ENCODE data around the gene SLC9A9.

Gene SLC9A9

DNA sequence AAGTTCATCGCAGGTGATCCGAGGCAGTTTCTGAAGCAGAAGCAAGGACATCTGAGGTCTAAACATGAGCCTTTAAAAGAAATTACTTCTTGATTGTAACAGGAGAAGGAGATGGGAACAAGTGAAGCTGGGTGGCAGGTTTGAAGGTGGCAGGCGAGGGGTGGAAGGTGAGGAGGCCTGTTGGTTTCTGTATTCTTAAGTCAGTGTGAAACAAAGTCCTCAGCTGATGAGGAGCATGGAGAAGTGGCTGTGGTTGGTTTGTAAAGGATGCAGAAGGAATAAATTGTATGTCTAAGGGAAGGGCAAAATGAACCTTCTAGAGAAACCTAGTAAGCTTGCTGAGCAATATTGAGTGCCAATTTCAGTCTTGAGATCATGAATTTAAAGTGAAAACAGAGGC is 429.9 kb downstream of the SLC9A9 start:
- no peak for DNase-seq (ENCODE audit: low read depth in 2 of 2)

DNA sequence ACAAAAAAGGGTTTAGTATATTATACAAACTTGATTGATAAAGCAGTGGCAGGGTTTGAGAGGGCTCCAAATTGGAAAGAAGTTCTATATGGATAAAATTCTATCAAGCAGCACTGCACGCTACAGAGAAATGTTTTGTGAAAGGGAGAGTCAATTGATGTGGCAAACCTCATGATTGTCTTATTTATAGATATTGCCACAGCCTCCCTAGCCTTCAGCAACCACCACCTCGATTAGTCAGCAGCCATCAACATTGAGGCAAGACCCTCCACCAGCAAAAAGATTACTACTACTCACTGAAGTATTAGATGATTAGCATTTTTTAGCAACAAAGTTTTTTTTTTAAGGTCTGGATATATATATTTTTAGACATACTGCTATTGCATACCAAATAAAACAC is 432.0 kb downstream of the SLC9A9 start:
- no peak for DNase-seq (ENCODE audit: low read depth in 2 of 2)

DNA sequence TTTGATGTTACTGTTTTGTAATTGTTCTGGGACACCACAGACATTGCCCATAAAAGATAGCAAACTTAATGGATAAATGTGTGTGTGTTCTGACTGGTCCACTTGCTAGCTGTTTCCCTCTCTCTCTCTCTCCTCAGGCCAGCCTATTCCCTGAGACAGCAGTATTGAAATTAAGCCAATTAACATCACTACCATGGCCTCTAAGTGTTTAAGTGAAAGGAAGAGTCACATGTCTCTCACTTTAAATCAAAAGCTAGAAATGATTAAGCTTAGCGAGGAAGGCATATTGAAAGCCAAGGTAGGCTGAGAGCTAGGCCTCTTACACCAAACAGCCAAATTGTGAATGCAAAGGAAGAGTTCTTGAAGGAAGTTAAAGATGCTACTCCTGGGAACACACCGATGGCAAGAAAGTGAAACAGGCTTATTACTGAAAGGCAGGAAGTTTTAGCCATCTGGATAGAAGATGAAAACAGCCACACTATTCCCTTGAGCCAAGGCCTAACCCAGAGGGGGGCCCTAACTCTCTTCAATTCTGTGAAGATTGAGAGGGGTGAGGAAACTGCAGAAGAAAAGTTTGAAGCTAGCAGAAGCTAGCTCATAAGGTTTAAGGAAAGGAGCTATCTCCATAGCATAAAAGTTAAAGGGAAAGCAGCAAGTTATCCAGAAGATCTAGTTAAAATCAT is 433.6 kb downstream of the SLC9A9 start:
- no peak for DNase-seq (ENCODE audit: low read depth in 2 of 2)

DNA sequence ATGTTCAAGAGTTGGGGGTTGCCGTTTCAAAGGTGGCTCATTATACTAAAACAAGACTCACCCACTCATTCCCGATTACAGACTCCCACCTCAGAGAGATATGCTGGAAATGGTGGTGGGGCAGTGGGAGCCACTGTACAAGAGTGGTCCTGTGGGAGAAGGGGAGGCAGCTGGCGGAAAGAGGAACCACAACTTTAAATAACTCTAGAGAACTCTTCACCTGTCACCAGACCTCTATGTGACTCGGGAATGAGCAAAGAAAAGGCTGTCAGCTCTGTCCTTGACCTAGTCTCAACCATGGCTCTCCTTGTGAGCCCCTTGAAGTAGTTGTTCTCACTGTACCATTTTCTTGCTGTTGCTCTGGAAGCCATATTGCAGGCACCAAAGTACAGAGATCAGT is 434.9 kb downstream of the SLC9A9 start:
- DNase-seq (ENCODE audit: low read depth in 2 of 2), result no peak

DNA sequence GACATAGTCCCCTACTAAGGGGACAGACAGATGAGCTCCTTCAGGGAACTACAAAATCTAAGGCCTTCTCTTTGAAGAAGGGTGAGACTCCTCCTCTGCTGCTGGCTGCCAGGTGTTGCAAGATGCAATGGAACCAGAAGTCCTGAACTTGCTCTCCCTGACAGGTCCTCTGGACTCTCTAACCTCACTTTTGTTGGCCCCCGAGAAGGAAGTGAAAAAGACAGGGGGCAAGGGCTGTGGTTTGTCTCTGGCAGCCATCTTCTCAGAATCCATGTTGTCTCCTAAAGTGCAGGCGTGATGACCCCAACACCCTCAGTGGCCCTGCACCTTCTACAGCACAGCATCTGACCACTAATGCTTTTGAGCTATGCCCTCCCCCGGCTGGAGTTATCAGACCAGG is 436.2 kb downstream of the SLC9A9 start:
- no peak for DNase-seq (ENCODE audit: low read depth in 2 of 2)

DNA sequence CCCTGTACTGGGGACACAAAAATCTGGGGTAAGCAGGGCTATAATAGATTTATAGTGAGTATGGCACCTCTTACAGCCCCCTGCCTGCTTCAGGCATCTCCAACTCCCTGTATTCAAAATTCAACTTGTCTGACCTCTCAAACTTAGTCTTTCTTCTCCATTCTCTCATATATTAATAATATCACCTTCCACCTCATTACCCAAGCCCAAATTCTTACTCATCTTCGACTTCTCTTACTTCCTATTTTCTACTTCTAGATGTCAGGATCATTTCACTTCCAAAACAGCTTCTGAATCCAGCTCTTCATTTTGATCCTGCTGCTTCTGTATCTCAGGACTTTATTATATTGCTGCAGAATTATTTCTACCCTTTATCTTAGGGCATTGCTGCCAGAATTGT is 438.0 kb downstream of the SLC9A9 start:
- no peak for DNase-seq (ENCODE audit: low read depth in 2 of 2)

DNA sequence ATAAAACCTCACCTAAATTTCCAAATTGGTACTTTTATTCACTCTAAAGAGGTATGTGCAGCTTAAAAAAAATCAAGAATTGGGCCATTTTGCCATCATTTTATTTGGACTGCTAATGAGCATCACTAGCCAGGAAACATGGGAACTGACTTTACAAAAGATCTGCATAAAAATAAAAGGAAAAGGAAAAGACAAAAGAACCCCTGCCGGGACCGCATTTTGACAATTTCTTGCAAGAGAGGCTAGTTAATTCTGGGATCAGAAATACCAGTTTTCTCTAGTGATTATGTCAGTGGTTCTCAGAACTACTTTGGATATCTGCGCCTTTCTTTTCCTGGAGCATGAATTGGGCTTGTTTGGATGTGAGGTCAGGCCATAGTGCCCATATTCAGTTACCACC is 439.5 kb downstream of the SLC9A9 start:
- DNase-seq (ENCODE audit: low read depth in 2 of 2), result no peak

DNA sequence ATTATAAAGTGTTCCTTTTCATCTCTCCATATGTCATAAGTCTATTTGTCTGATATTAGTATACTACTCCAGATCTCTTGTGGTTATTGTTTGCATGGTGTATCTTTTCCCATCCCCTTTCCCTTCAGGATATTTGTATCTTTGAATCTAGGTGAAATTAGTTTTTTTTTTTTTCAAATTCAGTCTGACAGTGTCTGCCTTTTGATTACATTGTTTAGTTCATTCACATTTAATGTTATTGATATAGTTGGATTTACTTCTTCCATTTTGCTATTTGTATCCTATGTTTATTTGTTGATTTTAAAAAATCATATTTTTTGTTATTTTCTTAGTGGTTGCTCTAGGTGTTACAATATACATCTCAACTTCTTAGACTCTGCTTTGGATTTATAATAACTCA is 445.7 kb downstream of the SLC9A9 start:
- no peak for DNase-seq (ENCODE audit: low read depth in 2 of 2)

DNA sequence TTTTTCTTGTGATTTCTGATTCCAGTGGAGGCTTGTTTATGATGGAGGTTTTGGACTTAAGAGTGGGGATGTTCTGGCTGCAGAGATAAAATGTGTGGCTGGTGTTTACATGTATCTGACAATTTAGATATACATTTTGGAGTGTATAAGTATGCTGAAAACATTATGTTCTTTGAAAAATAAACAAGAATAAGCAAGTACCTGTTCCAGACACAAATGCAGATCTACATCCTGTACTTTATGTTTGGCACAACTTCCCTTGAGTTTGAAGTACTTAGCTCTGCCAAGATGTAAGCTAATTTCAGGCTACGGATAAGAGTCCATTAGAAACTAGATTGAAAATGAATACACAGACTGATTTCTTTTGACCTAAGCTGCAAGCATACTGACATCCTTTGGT is 451.5 kb downstream of the SLC9A9 start:
- DNase-seq (ENCODE audit: low read depth in 2 of 2), result no peak

DNA sequence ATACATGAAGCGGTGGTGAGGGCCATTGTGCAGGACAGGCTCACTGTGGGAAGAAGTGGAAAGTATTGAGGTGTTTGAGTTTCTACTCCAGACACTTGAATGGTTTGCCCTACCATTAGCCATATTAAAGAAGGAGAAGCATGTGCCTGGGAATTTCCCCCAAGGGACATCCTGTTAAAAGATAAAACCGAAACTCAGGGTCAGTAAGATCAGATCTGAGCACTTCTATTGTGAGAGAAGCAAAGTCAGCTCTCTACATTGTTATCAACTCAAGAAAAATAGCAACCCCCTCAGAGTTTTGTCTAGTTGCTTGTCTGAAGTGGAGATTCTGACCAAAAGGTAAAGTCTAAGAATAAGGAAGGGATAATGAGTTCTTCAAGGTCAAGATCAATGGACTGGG is 458.9 kb downstream of the SLC9A9 start:
- DNase-seq (ENCODE audit: low read depth in 2 of 2), result no peak

DNA sequence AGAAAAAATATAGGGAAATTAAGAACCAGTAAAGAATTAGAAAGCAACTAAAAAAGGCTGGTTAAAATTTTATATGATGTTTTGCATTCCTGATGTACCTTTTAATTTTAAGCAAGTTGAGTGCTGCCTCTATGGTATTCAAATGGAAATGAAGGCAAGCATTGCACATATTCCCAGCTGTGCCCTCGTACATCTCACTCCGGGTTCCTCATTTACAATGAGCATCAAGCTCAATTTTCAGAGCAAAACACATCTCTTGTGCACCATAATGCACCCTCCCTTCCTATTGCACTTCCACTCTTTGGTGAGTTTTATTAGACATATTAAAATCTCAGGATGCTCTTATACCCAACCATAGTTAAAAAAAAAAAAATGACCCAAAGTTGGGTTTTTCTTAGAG is 460.8 kb downstream of the SLC9A9 start:
- DNase-seq (ENCODE audit: low read depth in 2 of 2), result no peak

DNA sequence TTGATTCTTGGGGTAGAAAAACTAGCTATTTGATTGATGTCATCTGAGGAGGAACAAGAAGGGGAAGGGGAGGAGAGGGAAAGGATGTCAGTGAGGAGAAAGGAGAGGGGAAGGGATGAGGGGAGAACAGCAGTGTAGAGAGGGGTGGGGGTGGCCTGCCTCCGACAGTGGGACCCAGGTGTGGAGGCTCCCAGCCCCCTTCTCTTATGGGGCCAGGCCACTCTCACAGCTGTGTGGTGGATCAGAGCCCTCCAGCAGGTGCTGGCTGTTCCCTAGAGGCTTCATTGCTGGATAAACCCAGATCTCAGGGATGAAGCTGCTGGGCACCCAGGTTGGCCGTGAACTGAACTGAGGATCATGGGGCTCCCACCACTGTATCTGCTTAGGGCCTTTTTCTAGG is 464.2 kb downstream of the SLC9A9 start:
- DNase-seq (ENCODE audit: low read depth in 2 of 2), result no peak

DNA sequence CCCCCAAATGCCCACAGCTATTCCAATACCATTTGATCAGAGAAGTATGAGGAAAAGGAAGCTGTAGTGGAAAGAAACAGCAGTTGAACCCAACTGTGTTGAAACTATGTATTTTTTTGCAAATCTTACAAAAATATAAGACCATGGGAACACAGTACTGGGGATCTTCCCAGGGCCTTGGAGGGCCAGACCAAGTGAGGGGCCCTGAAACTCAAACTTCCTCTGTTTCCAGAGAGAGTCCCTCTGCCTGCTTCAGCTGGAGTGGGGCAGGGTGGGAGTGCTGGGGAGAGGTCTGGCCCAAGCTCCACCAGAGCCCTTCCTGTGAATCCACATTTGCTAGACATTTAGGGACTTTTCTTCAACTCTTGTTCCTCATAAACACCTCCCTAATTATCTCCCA is 464.8 kb downstream of the SLC9A9 start:
- no peak for DNase-seq (ENCODE audit: low read depth in 2 of 2)

DNA sequence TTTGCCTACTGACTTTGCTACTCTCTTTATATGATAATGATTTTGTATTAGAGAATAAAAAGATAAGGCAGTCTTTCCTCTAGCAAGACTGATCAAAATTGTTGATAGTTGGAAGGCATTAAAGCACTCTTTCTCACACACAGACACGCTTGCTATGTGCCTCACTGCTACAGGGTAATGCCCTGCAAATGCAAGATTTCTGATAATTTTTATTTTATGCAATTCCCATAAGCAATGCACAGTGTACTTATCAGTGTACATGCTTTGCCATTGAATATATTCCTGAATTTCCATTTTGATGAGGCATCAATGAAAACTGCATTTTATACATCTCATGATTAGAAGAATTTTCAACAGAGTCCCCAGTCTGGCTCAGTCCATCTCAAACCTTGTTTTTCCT is 465.5 kb downstream of the SLC9A9 start:
- DNase-seq (ENCODE audit: low read depth in 2 of 2), result no peak

DNA sequence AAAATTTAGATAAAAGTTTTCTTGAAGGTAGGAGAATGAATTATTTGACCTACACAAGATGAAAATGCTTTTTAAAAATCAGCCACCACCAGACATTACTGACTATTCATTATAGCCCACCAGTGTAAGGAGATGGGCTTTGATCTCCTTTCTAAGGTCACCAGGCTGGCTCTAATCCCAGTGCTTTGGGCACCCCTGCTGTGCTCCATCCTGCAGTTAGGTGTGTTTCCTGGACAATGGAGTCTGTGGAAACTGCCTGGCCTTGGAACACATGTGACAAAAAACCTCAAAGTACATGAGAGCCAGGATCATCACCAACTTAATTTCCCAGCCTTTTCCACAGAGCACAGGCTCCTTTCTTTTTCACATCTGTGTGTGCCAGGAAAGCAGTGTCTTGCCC is 467.8 kb downstream of the SLC9A9 start:
- DNase-seq (ENCODE audit: low read depth in 2 of 2), result no peak

DNA sequence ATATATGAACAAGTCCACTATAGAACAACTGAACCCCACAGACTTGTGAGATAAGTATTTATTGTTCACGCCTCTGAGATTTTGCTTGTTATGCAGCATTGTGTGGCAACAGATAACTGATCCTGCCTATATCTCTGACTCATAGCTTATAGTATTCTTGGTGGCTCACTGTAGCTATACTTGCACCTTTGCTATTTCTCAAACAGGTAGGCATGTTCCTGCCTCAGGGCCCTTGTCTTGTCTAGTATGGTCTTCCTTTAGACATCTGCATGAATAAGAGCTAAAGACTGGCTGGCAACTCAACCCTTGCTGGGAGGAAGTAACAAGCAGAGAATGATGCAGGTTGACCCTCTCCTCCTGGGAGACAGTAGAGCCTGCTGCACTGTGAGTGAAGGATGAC is 472.6 kb downstream of the SLC9A9 start:
- DNase-seq (ENCODE audit: low read depth in 2 of 2), result no peak

DNA sequence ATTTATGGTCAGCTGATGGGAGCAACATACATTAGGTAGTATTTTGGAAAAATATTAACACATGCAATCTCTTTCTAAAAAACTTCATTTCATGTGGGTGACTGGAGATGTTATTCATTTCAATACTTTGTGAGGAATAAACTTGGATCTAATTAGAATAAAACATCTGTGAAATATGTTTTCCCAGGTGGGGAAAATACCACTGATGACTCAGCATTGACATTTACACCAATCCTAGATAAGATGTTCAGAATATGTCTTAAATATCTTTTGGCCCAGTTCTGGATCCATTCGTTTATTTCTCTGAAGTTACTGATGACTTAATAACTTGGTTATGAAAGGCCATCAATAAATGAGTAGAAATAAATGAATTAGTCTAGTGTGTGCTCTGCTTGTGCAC is 481.1 kb downstream of the SLC9A9 start:
- peak; percentile 2 to 6 for DNase-seq (ENCODE audit: low read depth in 2 of 2)

DNA sequence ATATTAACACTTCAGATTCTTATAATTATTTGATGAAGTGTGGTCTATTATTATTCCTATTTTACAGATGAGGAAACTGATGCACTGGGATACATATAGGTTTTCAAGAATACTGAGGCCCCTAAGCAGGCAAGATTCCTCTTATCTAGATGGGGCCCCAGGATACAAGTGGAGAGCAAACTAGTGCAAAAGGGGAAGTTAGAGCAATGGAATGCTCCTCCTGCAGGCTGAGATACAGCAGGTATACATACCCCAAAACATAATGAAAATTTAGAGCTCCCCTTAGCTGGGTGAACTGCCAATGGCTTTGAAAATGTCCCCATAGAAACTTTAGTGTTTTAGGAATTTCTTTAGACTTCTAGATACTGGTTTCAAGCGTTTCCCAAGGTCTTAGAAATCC is 481.6 kb downstream of the SLC9A9 start:
- no peak for DNase-seq (ENCODE audit: low read depth in 2 of 2)

DNA sequence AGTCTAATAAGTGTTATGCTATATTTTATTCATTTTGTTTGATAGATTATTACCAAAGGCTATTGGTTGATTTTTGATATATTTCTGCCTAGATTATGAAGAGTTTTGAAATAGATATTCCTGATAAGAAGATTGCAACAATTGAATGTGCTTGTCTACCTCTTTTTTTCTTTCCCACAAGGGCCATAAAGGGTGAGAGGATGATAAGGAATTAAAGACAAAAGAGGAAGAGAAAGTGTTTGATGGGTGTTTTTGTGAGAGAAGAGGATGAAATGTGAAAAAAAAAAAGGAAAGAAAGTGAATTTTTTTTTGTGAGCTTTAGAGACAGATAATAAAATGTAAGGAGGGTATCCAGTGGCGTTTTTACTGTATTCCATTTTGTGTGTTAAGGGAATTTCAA is 484.3 kb downstream of the SLC9A9 start:
- no peak for DNase-seq (ENCODE audit: low read depth in 2 of 2)

DNA sequence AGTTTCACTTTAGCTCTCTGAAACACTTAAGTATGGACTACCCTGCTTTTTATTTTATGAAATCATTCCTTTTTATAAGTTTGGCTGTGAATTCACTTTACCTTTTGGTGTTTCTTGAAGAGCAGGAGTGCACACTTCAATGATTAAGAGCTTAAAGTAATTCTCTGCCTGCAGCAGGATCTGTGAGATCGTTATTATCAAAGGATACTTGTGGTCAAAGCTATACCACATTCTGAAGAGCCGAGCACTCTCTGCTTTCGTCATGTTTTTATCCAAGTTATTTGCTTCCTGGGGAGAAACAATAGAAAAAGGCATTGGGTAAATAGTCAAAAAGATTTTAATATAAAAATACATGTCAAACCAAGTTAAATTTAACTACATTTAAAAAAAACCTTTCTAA is 485.0 kb downstream of the SLC9A9 start:
- peak; percentile 4 for DNase-seq (ENCODE audit: low read depth in 2 of 2)

DNA sequence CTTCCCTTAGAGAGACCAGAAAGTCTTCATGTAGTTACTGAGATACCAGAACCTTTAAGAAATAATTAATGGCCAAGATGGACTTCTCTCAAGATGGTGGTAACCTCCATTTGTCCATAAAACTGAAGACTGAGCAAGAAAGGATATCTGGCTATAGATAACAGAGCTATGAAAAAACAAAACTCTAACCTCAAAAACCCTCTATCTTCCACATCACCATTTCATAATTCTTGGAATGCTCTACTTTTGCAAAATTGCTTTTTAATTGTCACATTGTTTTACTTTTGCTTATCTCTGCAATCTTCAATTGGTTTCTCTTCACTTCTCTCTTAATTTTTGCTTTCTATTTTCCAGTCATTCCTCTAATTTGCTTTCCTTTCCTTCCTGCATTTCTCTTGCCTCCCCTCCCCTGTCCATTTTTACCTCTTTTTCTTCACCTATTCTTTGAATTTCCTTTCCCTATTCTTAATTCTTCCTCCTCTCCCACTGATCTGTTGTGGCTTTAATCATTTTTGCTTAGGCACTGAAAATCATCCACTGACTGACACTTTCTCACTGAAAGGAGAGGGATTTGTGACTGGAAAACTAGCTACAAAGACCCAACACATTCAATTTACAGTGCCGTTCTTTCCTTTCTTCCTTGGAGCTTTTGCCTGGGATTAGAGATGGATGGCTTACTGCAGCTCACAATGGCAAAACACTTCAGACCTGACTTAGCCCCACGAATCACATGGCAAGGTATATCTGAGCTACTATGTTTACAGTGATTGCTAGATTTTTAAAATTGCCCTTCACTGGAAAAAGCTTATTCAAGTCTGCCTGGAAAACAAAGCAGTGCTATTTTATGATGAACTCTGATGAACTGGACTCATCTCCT is 485.9 kb downstream of the SLC9A9 start:
- no peak for DNase-seq (ENCODE audit: low read depth in 2 of 2)

DNA sequence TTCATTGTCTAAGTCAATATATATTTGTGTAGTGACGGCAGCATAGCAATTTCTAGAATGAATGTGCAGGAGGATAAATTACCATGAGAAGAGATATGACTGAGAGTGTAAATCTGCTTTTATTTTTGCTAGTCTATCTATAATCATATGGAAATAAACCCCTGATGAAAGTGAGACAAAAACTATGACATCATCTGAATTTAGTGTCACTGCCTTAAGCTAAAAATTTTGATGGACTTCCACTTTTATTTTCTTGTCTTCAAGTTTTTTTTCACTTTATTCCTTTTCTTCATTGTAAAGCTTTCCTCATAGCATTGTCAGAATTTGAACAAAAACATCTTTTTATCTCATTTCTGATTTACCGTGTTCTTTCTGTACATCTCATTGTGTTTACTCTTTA is 486.7 kb downstream of the SLC9A9 start:
- DNase-seq (ENCODE audit: low read depth in 2 of 2), result no peak

DNA sequence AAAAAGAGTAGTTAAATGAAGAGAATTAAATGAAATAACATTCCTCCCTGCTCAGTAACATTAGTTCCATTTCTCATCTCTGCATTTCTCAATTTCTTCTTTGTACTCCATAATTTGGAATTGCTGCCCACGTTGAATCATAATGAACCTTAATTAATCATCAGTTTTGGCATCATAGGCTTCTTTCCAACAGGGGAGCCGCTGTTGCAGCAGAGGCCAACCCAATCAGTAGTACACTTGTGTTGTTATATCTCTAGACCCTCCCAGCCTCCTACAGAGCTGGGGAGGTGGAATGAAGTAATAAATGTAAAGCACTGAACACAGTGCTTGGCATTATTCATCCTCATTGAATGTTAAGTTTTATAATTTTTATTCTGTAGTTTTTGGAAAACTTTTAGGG is 488.0 kb downstream of the SLC9A9 start:
- no peak for DNase-seq (ENCODE audit: low read depth in 2 of 2)

Measured in fibroblast of skin of left quadriceps (primary cell).